ENCODE data around the gene FAM222A.

DNA sequence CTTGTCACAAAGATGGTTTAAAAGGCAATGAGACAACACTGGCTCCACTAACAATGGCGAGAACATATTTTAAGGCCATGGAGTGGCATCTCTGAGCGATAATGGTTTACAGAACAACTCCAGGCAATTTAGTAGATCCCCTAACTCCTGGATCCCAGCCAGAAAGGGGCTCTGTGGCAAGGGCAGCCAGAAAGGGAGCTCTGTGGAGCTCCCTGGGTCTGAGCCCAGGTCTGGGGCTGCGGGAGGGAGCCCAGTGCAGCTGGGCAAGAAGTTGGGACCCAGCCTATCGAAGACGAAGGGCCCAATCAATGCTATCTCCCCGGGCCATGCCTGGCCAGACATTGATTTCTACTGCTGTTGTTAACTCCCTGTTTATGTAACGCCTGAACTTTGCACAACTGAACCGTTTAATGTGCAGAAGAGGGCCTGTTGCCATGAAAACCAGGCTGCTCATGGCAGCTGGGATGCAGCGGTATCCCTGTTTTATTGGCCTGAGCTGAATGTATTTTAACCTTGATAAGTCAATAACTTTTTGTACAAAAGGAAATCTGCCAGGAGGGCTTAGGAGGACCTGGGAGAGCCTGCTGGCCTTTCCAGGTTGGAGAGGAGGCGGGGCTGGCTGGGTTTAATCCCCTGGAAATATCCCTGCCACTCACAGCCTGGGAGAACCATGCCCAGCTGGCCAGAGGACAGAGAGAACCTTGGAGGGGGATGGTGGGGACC lies 6.7 kb upstream of the FAM222A start:
- no peak for TF ChIP-seq POLR2AphosphoS5 (IDR thresholded peaks at IDR 0.05)
- no peak for TF ChIP-seq CTCF (IDR thresholded peaks at IDR 0.05)
- no peak for TF ChIP-seq EP300 (IDR thresholded peaks at IDR 0.05)
- no peak for TF ChIP-seq POLR2A (IDR thresholded peaks at IDR 0.05)

Measured in gastroesophageal sphincter (tissue), 3 donors.